H9 (cell line): Measurements from ENCODE around the gene NDNF. TPM values are rescaled to one million over a fixed set of nuclear protein-coding genes. Genes with fewer than 3 reads are reported as not detected.

Source experiments
- DNase-seq: peaks from one replicate; pipeline ENCODE4 v3.0.0-alpha.2; 2017
- H2AFZ ChIP-seq: one replicate; pipeline ENCODE4 v1.6.1; 2013; ENCODE audit warnings: mild to moderate bottlenecking, low read length, control low read depth, moderate library complexity
- H2AK5ac ChIP-seq: 2 replicates; pipeline ENCODE4 v1.6.1; 2013; ENCODE audit warnings: low read length, control low read depth, mixed read lengths; ENCODE audit not compliant: insufficient read length
- H2BK120ac ChIP-seq: one replicate; pipeline ENCODE4 v1.6.1; 2013; ENCODE audit warnings: low read depth, mild to moderate bottlenecking, low read length, control low read depth, inconsistent platforms; ENCODE audit not compliant: poor library complexity, severe bottlenecking
- H2BK12ac ChIP-seq: 2 replicates; pipeline ENCODE4 v1.6.1; 2013; ENCODE audit warnings: low read length, control low read depth, mixed read lengths, low read depth; ENCODE audit not compliant: insufficient read length
- H2BK15ac ChIP-seq: 2 replicates; pipeline ENCODE4 v1.6.1; 2013; ENCODE audit warnings: low read depth, low read length, control low read depth
- H2BK20ac ChIP-seq: one replicate; pipeline ENCODE4 v1.6.1; 2013; ENCODE audit warnings: low read depth, mild to moderate bottlenecking, low read length, control low read depth, inconsistent platforms; ENCODE audit not compliant: poor library complexity, severe bottlenecking
- H2BK5ac ChIP-seq: 2 replicates; pipeline ENCODE4 v1.6.1; 2013; ENCODE audit warnings: low read length, control low read depth, mixed read lengths; ENCODE audit not compliant: insufficient read length
- H3K14ac ChIP-seq: 2 replicates; pipeline ENCODE4 v1.6.1; 2013; ENCODE audit warnings: low read length, control low read depth; ENCODE audit not compliant: insufficient read depth
- H3K18ac ChIP-seq: 2 replicates; pipeline ENCODE4 v1.6.1; 2013; ENCODE audit warnings: low read depth, mild to moderate bottlenecking, mixed read lengths, low read length, control low read depth; ENCODE audit not compliant: insufficient read length
- H3K23ac ChIP-seq: 2 replicates; pipeline ENCODE4 v1.6.1; 2013; ENCODE audit warnings: low read length, control low read depth, mixed read lengths, low read depth; ENCODE audit not compliant: insufficient read length
- H3K23me2 ChIP-seq: 2 replicates; pipeline ENCODE4 v1.6.1; 2013; ENCODE audit warnings: low read depth, mild to moderate bottlenecking, mixed read lengths, low read length, control low read depth; ENCODE audit not compliant: insufficient read length, poor library complexity, severe bottlenecking
- H3K27ac ChIP-seq: 2 replicates; pipeline ENCODE4 v1.5.1; 2013; ENCODE audit warnings: low read length, control low read depth, mixed read lengths, low read depth; ENCODE audit not compliant: insufficient read length
- H3K27me3 ChIP-seq: 2 replicates; pipeline ENCODE4 v1.6.1; 2013; ENCODE audit warnings: low read length, control low read depth, inconsistent platforms; ENCODE audit not compliant: insufficient read depth
- H3K4ac ChIP-seq: 2 replicates; pipeline ENCODE4 v1.6.1; 2013; ENCODE audit warnings: low read depth, mild to moderate bottlenecking, control low read depth, inconsistent platforms, low read length, moderate library complexity
- H3K4me1 ChIP-seq: 2 replicates; pipeline ENCODE4 v1.6.1; 2013; ENCODE audit warnings: low read length, control low read depth, inconsistent platforms; ENCODE audit not compliant: insufficient read depth
- H3K4me2 ChIP-seq: 2 replicates; pipeline ENCODE4 v1.6.1; 2013; ENCODE audit warnings: low read length, control low read depth, mixed read lengths; ENCODE audit not compliant: insufficient read length, insufficient read depth
- H3K56ac ChIP-seq: 2 replicates; pipeline ENCODE4 v1.6.1; 2013; ENCODE audit warnings: low read depth, mild to moderate bottlenecking, mixed read lengths, low read length, control low read depth; ENCODE audit not compliant: insufficient read length
- H3K79me1 ChIP-seq: 2 replicates; pipeline ENCODE4 v1.6.1; 2013; ENCODE audit warnings: low read depth, mild to moderate bottlenecking, moderate library complexity, low read length, control low read depth, inconsistent platforms; ENCODE audit not compliant: insufficient read depth, poor library complexity, severe bottlenecking
- H3K79me2 ChIP-seq: 2 replicates; pipeline ENCODE4 v1.6.1; 2013; ENCODE audit warnings: low read length, control low read depth, inconsistent platforms; ENCODE audit not compliant: insufficient read depth
- H3K9ac ChIP-seq: 2 replicates; pipeline ENCODE4 v1.6.1; 2013; ENCODE audit warnings: low read length, control low read depth, mixed read lengths; ENCODE audit not compliant: insufficient read length; ENCODE audit errors: extremely low read depth
- H3K9me3 ChIP-seq: one replicate; pipeline ENCODE4 v1.6.1; 2013; ENCODE audit warnings: low read depth, low read length, inconsistent platforms; ENCODE audit not compliant: control insufficient read depth
- H3T11ph ChIP-seq: one replicate; pipeline ENCODE4 v1.6.1; 2013; ENCODE audit warnings: mild to moderate bottlenecking, low read length, control low read depth, inconsistent platforms
- H4K20me1 ChIP-seq: one replicate; pipeline ENCODE4 v1.6.1; 2013; ENCODE audit not compliant: control insufficient read depth, insufficient read length, insufficient read depth
- H4K5ac ChIP-seq: 2 replicates; pipeline ENCODE4 v1.6.1; 2013; ENCODE audit warnings: low read depth, mild to moderate bottlenecking, mixed read lengths, low read length, control low read depth; ENCODE audit not compliant: insufficient read length
- H4K8ac ChIP-seq: replicated peaks from 2 replicates; pipeline ENCODE4 v1.6.1; 2013; ENCODE audit warnings: low read length, control low read depth, mixed read lengths, low read depth; ENCODE audit not compliant: insufficient read length
- H4K91ac ChIP-seq: 2 replicates; pipeline ENCODE4 v1.6.1; 2013; ENCODE audit warnings: low read depth, mild to moderate bottlenecking, moderate library complexity, mixed read lengths, low read length, control low read depth; ENCODE audit not compliant: insufficient read length
- H3K27ac Mint-ChIP-seq, 3 experiments: 2 replicates in 2 of 3; 3 replicates in 1 of 3; pipeline ENCODE4 v1.8.0; 2020 to 2021; ENCODE audit warnings: mixed read lengths in 3 of 3, mild to moderate bottlenecking in 1 of 3, moderate library complexity in 1 of 3
- H3K27me3 Mint-ChIP-seq: 2 replicates; pipeline ENCODE4 v1.8.0; 2021; ENCODE audit warnings: low read depth, mild to moderate bottlenecking, moderate library complexity, mixed read lengths
- H3K36me3 Mint-ChIP-seq, 3 experiments: 2 replicates in 2 of 3; 3 replicates in 1 of 3; pipeline ENCODE4 v1.8.0; 2020 to 2021; ENCODE audit warnings: low read depth in 3 of 3, mixed read lengths in 3 of 3; ENCODE audit not compliant: insufficient read depth in 1 of 3
- H3K4me1 Mint-ChIP-seq, 2 experiments: 2 replicates each; pipeline ENCODE4 v1.8.0; 2020; ENCODE audit warnings: mixed read lengths in 2 of 2
- H3K4me3 Mint-ChIP-seq, 2 experiments: 2 replicates in 1 of 2; 3 replicates in 1 of 2; pipeline ENCODE4 v1.8.0; 2020 to 2021; ENCODE audit warnings: mild to moderate bottlenecking in 2 of 2, mixed read lengths in 2 of 2, moderate library complexity in 1 of 2
- H3K9me3 Mint-ChIP-seq, 2 experiments: 2 replicates in 1 of 2; 3 replicates in 1 of 2; pipeline ENCODE4 v1.8.0; 2020; ENCODE audit warnings: mild to moderate bottlenecking in 2 of 2, mixed read lengths in 2 of 2, moderate library complexity in 1 of 2
- total RNA-seq: library from RNA; stranded (reverse); gene quantifications from 2 replicates; pipeline ENCODE4 v1.2.1, GENCODE V29; 2021
- TF ChIP-seq, protein P1 (sequence below): fragments of 200-600 bp; sonication (generic); conservative IDR thresholded peaks from 3 replicates; pipeline ENCODE4 v1.8.0; 2021; ENCODE audit warnings: antibody characterized with exemption, mild to moderate bottlenecking

NDNF gene
- total RNA-seq, 1 experiment from 2014 or later = 0.17 TPM

DNA sequence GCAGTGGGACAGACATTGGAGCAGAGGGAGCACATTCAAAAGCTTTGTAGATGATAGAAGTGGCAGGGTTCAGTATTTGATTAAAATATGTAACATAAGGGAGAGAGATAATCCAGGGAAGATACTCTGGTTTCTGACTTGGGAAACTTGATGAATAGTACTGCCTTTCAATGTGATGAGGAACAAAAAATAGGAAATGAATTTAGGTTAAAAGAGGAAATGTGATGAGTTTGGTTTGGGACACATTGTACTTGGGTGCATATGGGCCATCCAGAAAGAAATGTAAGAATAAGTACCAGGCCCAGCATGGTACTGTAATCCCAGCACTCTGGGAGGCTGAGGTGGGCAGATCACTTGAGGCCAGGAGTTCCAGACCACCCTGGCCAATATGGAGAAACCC lies 20.9 kb upstream of the NDNF start:
- no peaks in the 10 kb centered on the region for H3K23me2 ChIP-seq
- H3K18ac ChIP-seq = no peak overlapping the region
- H3K9me3 ChIP-seq = no peaks in the 10 kb centered on the region
- H2BK12ac ChIP-seq = no peak overlapping the region
- no peak overlapping the region for H4K91ac ChIP-seq
- H3T11ph ChIP-seq = no peak overlapping the region
- no peaks in the 10 kb centered on the region for H3K27me3 ChIP-seq
- no peak overlapping the region for H4K8ac ChIP-seq
- H2AK5ac ChIP-seq = no peak overlapping the region
- H4K20me1 ChIP-seq = no peaks in the 10 kb centered on the region
- no peak overlapping the region for H2AFZ ChIP-seq
- H3K4ac ChIP-seq = no peak overlapping the region
- H3K23ac ChIP-seq = no peak overlapping the region
- H3K79me1 ChIP-seq = no peaks in the 10 kb centered on the region
- H3K27ac ChIP-seq = no peak overlapping the region
- no peak overlapping the region for H2BK5ac ChIP-seq
- H3K4me1 ChIP-seq = no peaks in the 10 kb centered on the region
- Mint-ChIP-seq H3K4me1 (no peaks in the 10 kb centered on the region), H3K9me3 (no peaks in the 10 kb centered on the region), H3K27ac (no peak overlapping the region), H3K36me3 (no peaks in the 10 kb centered on the region), H3K27me3 (no peaks in the 10 kb centered on the region), H3K4me3 (no peak overlapping the region)
- DNase-seq = no peak
- H4K5ac ChIP-seq = no peak overlapping the region
- H2BK20ac ChIP-seq = no peak overlapping the region
- H3K9ac ChIP-seq = no peak overlapping the region
- H2BK15ac ChIP-seq = no peak overlapping the region
- no peak overlapping the region for H3K14ac ChIP-seq
- H3K56ac ChIP-seq = no peak overlapping the region
- H2BK120ac ChIP-seq = no peak overlapping the region
- no peaks in the 10 kb centered on the region for H3K79me2 ChIP-seq
- TF ChIP-seq, protein P1, sequence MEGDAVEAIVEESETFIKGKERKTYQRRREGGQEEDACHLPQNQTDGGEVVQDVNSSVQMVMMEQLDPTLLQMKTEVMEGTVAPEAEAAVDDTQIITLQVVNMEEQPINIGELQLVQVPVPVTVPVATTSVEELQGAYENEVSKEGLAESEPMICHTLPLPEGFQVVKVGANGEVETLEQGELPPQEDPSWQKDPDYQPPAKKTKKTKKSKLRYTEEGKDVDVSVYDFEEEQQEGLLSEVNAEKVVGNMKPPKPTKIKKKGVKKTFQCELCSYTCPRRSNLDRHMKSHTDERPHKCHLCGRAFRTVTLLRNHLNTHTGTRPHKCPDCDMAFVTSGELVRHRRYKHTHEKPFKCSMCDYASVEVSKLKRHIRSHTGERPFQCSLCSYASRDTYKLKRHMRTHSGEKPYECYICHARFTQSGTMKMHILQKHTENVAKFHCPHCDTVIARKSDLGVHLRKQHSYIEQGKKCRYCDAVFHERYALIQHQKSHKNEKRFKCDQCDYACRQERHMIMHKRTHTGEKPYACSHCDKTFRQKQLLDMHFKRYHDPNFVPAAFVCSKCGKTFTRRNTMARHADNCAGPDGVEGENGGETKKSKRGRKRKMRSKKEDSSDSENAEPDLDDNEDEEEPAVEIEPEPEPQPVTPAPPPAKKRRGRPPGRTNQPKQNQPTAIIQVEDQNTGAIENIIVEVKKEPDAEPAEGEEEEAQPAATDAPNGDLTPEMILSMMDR = no peak
- no peak overlapping the region for H3K4me2 ChIP-seq
